Mesenchymal stem cell (in vitro differentiated cells and primary cell): ENCODE measurements around the gene SKOR1.

Experiments
- DNase-seq: peaks from one replicate; pipeline ENCODE4 v3.0.0-alpha.2; 2013
- H2AFZ ChIP-seq: one replicate; pipeline ENCODE4 v1.6.1; 2013; ENCODE audit warnings: low read depth, mild to moderate bottlenecking, control low read depth, inconsistent platforms, low read length, moderate library complexity
- H2AK5ac ChIP-seq: 2 replicates; pipeline ENCODE4 v1.6.1; 2013; ENCODE audit warnings: low read length, moderate library complexity, mild to moderate bottlenecking, inconsistent platforms; ENCODE audit not compliant: severe bottlenecking
- H2BK120ac ChIP-seq: one replicate; pipeline ENCODE4 v1.6.1; 2013; ENCODE audit warnings: low read depth, mild to moderate bottlenecking, inconsistent platforms, low read length, moderate library complexity
- H2BK12ac ChIP-seq, 2 experiments: one replicate each; pipeline ENCODE4 v1.6.1; 2013; ENCODE audit warnings: inconsistent platforms in 2 of 2, low read length in 2 of 2, mild to moderate bottlenecking in 2 of 2, moderate library complexity in 2 of 2, control low read depth in 1 of 2
- H2BK15ac ChIP-seq: one replicate; pipeline ENCODE4 v1.6.1; 2013; ENCODE audit warnings: mild to moderate bottlenecking, low read depth, inconsistent platforms; ENCODE audit not compliant: poor library complexity, severe bottlenecking
- H2BK5ac ChIP-seq: 2 replicates; pipeline ENCODE4 v1.6.1; 2013; ENCODE audit warnings: low read depth, mild to moderate bottlenecking, low read length, control low read depth, inconsistent platforms; ENCODE audit not compliant: poor library complexity, severe bottlenecking
- H3K14ac ChIP-seq, 2 experiments: one replicate each; pipeline ENCODE4 v1.6.1; 2013; ENCODE audit warnings: inconsistent platforms in 2 of 2, low read length in 2 of 2, control low read depth in 1 of 2, mild to moderate bottlenecking in 1 of 2, moderate library complexity in 1 of 2
- H3K18ac ChIP-seq, 2 experiments: one replicate each; pipeline ENCODE4 v1.6.1; 2013; ENCODE audit warnings: inconsistent platforms in 2 of 2, low read length in 2 of 2, control low read depth in 1 of 2, low read depth in 1 of 2, mild to moderate bottlenecking in 1 of 2
- H3K23ac ChIP-seq, 2 experiments: one replicate each; pipeline ENCODE4 v1.6.1; 2013; ENCODE audit warnings: inconsistent platforms in 2 of 2, low read length in 2 of 2, mild to moderate bottlenecking in 2 of 2, moderate library complexity in 2 of 2, control low read depth in 1 of 2
- H3K27ac ChIP-seq: 2 replicates; pipeline ENCODE4 v1.5.1; 2013; ENCODE audit warnings: mild to moderate bottlenecking, moderate library complexity, low read length, control low read depth, inconsistent platforms; ENCODE audit not compliant: poor library complexity, severe bottlenecking
- H3K27me3 ChIP-seq, 2 experiments: 2 replicates each; pipeline versions ENCODE4 v1.6.1 to v1.7.0; 2013; ENCODE audit warnings: low read length in 2 of 2, mild to moderate bottlenecking in 2 of 2, moderate library complexity in 2 of 2, control low read depth in 1 of 2, inconsistent platforms in 1 of 2; ENCODE audit not compliant: control insufficient read depth in 1 of 2, insufficient read depth in 1 of 2
- H3K36me3 ChIP-seq, 2 experiments: 2 replicates each; pipeline versions ENCODE4 v1.6.1 to v1.7.0; 2013; ENCODE audit warnings: low read length in 2 of 2, control low read depth in 1 of 2, inconsistent platforms in 1 of 2, low read depth in 1 of 2, mild to moderate bottlenecking in 1 of 2; ENCODE audit not compliant: insufficient read depth in 2 of 2, control insufficient read depth in 1 of 2
- H3K4ac ChIP-seq, 2 experiments: one replicate each; pipeline ENCODE4 v1.6.1; 2013; ENCODE audit warnings: inconsistent platforms in 2 of 2, low read length in 2 of 2, mild to moderate bottlenecking in 2 of 2, moderate library complexity in 2 of 2, control low read depth in 1 of 2, low read depth in 1 of 2
- H3K4me1 ChIP-seq: 2 replicates; pipeline ENCODE4 v1.6.1; 2013; ENCODE audit warnings: low read depth, low read length, control low read depth; ENCODE audit not compliant: control insufficient read depth, insufficient read depth
- H3K4me2 ChIP-seq: 2 replicates; pipeline ENCODE4 v1.6.1; 2013; ENCODE audit warnings: low read length, mild to moderate bottlenecking, inconsistent platforms; ENCODE audit not compliant: poor library complexity, severe bottlenecking
- H3K4me3 ChIP-seq, 2 experiments: 2 replicates each; pipeline versions ENCODE4 v1.5.1 to v1.7.0; 2013; ENCODE audit warnings: low read length in 2 of 2, mild to moderate bottlenecking in 2 of 2, control low read depth in 1 of 2, low read depth in 1 of 2; ENCODE audit not compliant: insufficient read depth in 1 of 2
- H3K79me1 ChIP-seq: replicated peaks from 2 replicates; pipeline ENCODE4 v1.6.1; 2013; ENCODE audit warnings: mild to moderate bottlenecking, control low read depth, low read length, inconsistent platforms; ENCODE audit not compliant: poor library complexity, severe bottlenecking
- H3K9ac ChIP-seq: 2 replicates; pipeline ENCODE4 v1.7.0; 2013; ENCODE audit warnings: mild to moderate bottlenecking, low read length, moderate library complexity
- H3K9me3 ChIP-seq: 2 replicates; pipeline ENCODE4 v1.7.0; 2013; ENCODE audit warnings: mild to moderate bottlenecking, low read length; ENCODE audit not compliant: control insufficient read depth
- H4K8ac ChIP-seq: one replicate; pipeline ENCODE4 v1.6.1; 2013; ENCODE audit warnings: inconsistent platforms, mild to moderate bottlenecking, low read length, moderate library complexity
- H4K91ac ChIP-seq: one replicate; pipeline ENCODE4 v1.6.1; 2013; ENCODE audit warnings: mild to moderate bottlenecking, low read length, inconsistent platforms
- WGBS: methylation state at CpG from one replicate; pipeline ENCODE4 v1.1.7; 2013; ENCODE audit warnings: mixed read lengths; 5-methylcytosine and 5-hydroxymethylcytosine counted together

SKOR1 gene

DNA sequence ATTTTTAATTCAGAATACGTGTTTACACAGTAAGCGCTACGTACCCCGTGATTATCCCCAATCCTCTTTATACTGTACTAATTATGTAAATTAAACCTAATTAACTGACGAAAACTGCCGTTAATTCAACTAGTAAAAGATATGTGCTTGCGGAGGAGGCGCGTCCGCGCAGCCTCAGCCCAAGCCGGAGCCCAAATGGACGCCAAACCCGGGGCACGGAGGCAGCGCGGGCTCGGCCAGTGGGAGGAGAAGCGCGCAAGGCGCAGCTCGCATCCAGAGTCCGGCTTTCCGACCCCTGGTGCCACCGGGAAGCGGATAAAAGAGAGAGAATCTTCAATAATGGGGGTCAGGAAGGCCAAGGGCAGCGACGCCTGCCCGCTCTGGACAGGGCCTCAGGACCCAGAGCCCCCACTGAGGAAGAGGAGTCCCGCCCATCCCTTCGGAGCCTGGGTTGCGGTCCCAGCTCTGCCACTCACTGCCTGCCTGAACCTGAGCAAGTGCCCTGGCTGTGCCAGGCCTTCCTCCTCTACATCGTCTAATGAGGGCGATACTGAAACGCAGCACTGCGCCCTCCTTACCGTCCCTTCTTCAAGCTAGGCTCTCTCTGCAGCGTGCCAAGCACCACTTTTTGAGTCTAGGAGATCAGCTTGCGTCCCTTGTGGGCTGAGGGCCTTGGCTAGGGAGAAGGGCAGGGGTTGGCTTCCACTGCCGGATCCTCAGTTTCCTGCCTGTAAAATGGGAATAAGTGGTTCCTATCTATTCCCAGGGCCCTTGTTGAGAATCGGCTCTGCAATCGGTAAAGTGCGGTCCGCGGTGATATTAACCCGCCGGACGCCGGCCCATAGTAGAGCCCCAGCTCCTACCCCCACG lies 5.0 kb upstream of the SKOR1 start:
- H3K14ac ChIP-seq: no peak overlapping the region
- WGBS: 17% methylated on average over 48 of the region's 50 CpGs
- DNase-seq: no peak
- no peak overlapping the region for H3K4me2 ChIP-seq
- no peak overlapping the region for H4K8ac ChIP-seq
- no peaks in the 10 kb centered on the region for H3K79me1 ChIP-seq
- peak overlapping the region in 1 of 2 experiments; percentile 84 for H3K23ac ChIP-seq
- no peak overlapping the region for H2BK120ac ChIP-seq
- H3K9me3 ChIP-seq: peaks cover 12% of the 10 kb centered on the region
- no peak overlapping the region for H2BK12ac ChIP-seq
- no peak overlapping the region for H3K9ac ChIP-seq
- H2BK15ac ChIP-seq: no peak overlapping the region
- H3K36me3 ChIP-seq: no peaks in the 10 kb centered on the region
- no peak overlapping the region for H3K27ac ChIP-seq
- H3K4ac ChIP-seq: no peak overlapping the region
- H3K4me3 ChIP-seq: no peak overlapping the region
- no peak overlapping the region for H2AK5ac ChIP-seq
- H2BK5ac ChIP-seq: no peak overlapping the region
- H2AFZ ChIP-seq: no peak overlapping the region
- H3K27me3 ChIP-seq: peaks cover 75 to 79% of the 10 kb centered on the region in 2 experiments
- H3K18ac ChIP-seq: no peak overlapping the region
- H3K4me1 ChIP-seq: peaks cover 18% of the 10 kb centered on the region
- no peak overlapping the region for H4K91ac ChIP-seq

DNA sequence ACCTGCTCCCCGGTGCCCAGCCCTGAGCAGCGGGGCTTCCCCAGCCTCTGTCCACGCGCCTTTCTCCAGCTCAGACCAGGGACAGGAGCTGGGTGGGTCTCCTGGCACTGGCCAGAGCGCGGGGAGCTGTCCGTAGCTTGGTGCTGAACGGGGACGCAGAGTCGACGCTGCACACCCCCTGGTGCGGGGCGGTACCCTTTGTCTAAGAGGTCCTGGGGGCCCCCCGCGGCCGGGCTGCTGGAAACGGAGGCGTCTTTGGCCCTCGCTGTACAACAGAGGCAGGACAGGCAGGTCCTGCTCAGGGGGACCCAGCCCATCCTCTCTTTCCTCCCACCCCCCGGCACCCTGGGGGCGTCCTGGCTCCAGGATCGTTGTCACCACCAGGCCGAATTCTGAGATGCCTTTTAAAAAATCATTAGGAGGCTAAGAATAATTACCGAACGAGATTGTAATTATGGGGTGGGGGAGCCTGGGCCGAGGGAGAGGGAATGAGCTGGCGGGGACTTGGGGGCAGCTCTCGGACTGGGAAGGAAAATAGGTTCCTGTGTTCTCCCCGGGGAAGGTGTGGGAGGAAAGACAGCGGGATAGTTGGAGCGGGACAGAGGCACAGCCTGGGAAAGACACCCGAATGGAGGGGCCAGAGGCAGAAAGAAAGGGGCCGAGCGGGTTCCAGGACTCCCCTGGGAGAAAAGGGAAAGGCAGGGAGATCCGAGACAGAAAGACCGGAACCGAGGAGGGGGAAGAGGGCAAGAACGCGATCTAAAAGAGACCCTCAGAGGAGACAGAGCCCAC lies 4.1 kb upstream of the SKOR1 start:
- no peak overlapping the region for H2BK12ac ChIP-seq

DNA sequence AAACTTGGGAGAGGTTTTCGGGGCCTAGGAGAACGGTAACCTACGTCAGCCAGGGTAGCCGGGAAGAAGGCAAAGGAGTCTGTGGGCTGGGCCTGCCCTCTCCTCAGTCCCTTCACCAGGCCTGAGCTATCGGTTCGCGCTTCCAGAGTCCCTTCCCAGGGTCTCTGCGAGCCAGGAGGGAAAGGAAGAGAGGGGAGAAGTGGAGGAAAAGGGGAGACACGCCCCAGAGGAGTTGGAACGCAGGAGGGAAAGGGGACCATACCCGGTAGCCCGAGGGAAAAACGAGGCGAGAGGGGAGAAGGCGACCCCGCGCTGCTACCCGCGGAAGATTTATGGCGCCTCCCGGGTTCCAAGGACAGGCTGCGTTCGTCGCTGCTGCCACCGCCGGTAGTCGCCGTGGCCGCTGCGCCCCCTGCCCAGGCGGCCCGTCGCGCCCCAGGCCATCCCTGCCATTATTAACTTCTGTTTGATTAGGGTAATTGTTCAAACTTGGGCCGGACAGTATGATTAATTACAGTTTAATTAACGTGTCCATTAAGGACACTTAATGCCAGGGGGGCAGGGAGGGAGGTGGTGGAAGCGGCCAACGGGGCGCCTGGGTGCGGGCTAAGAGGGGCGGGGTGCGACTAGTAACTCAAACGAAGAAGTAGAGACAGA lies 3.4 kb upstream of the SKOR1 start:
- no peak overlapping the region for H3K4ac ChIP-seq
- peaks cover 88 to 92% of the 10 kb centered on the region in 2 experiments for H3K27me3 ChIP-seq
- no peaks in the 10 kb centered on the region for H3K79me1 ChIP-seq
- DNase-seq: no peak
- no peak overlapping the region for H3K14ac ChIP-seq
- no peak overlapping the region for H4K91ac ChIP-seq
- H3K18ac ChIP-seq: no peak overlapping the region
- H2BK12ac ChIP-seq: no peak overlapping the region
- H2BK15ac ChIP-seq: no peak overlapping the region
- H3K9me3 ChIP-seq: peaks cover 5% of the 10 kb centered on the region
- H4K8ac ChIP-seq: no peak overlapping the region
- H3K23ac ChIP-seq: no peak overlapping the region
- no peak overlapping the region for H3K4me2 ChIP-seq
- WGBS: 3% methylated on average over 43 of the region's 43 CpGs
- no peaks in the 10 kb centered on the region for H3K36me3 ChIP-seq
- no peak overlapping the region for H2BK120ac ChIP-seq
- H2AFZ ChIP-seq: no peak overlapping the region
- H3K9ac ChIP-seq: no peak overlapping the region
- H2BK5ac ChIP-seq: no peak overlapping the region
- H3K4me3 ChIP-seq: no peak overlapping the region
- H2AK5ac ChIP-seq: no peak overlapping the region
- no peak overlapping the region for H3K27ac ChIP-seq
- H3K4me1 ChIP-seq: peaks cover 27% of the 10 kb centered on the region

More for the DNA sequence above, 4.1 kb upstream of the SKOR1 start:
- 6% methylated on average over 39 of the region's 39 CpGs for WGBS
- no peak overlapping the region for H3K9ac ChIP-seq
- no peak overlapping the region for H2BK5ac ChIP-seq
- H3K27ac ChIP-seq: no peak overlapping the region
- H3K4ac ChIP-seq: no peak overlapping the region
- H4K8ac ChIP-seq: no peak overlapping the region
- H3K4me3 ChIP-seq: no peak overlapping the region
- no peaks in the 10 kb centered on the region for H3K79me1 ChIP-seq
- H3K27me3 ChIP-seq: peaks cover 83 to 87% of the 10 kb centered on the region in 2 experiments
- peaks cover 8% of the 10 kb centered on the region for H3K9me3 ChIP-seq
- H2BK15ac ChIP-seq: no peak overlapping the region
- H3K14ac ChIP-seq: no peak overlapping the region
- H4K91ac ChIP-seq: no peak overlapping the region
- H2AK5ac ChIP-seq: no peak overlapping the region
- H3K4me2 ChIP-seq: no peak overlapping the region
- no peak overlapping the region for H2AFZ ChIP-seq
- no peaks in the 10 kb centered on the region for H3K36me3 ChIP-seq
- H3K4me1 ChIP-seq: peaks cover 26% of the 10 kb centered on the region
- peak; percentile 59 for DNase-seq
- no peak overlapping the region for H3K23ac ChIP-seq
- no peak overlapping the region for H3K18ac ChIP-seq
- H2BK120ac ChIP-seq: no peak overlapping the region
